ENCODE data around the gene PGS1.

The PGS1 gene

GRCh38 chr17:78395155-78395554, 16.7 kb downstream of the PGS1 start:
- no peaks in the 10 kb centered on the region for H3K27me3 ChIP-seq (ENCODE audit: control insufficient read depth, insufficient read depth, low read length)
- H3K9ac ChIP-seq (ENCODE audit: low read length) = no peak overlapping the region
- no peaks in the 10 kb centered on the region for H3K4me1 ChIP-seq (ENCODE audit: control insufficient read depth, low read depth, low read length)
- peaks cover 40% of the 10 kb centered on the region for H3K36me3 ChIP-seq (ENCODE audit: control insufficient read depth, low read depth, low read length)
- H3K27ac ChIP-seq (ENCODE audit: low read length) = no peak overlapping the region
- no peak overlapping the region for H3K4me3 ChIP-seq (ENCODE audit: low read length)
- H3K9me3 ChIP-seq (ENCODE audit: control insufficient read depth, low read depth, low read length) = no peaks in the 10 kb centered on the region

GRCh38 chr17:78396441-78397337, 18.2 kb downstream of the PGS1 start:
- no peak overlapping the region for H3K27ac ChIP-seq (ENCODE audit: low read length)
- peaks cover 55% of the 10 kb centered on the region for H3K36me3 ChIP-seq (ENCODE audit: control insufficient read depth, low read depth, low read length)
- H3K4me1 ChIP-seq (ENCODE audit: control insufficient read depth, low read depth, low read length) = no peaks in the 10 kb centered on the region
- no peaks in the 10 kb centered on the region for H3K9me3 ChIP-seq (ENCODE audit: control insufficient read depth, low read depth, low read length)
- H3K27me3 ChIP-seq (ENCODE audit: control insufficient read depth, insufficient read depth, low read length) = no peaks in the 10 kb centered on the region
- H3K9ac ChIP-seq (ENCODE audit: low read length) = no peak overlapping the region
- H3K4me3 ChIP-seq (ENCODE audit: low read length) = no peak overlapping the region

- Histone ChIP-seq H3K4me1 (ENCODE audit: control insufficient read depth, low read depth, low read length) (no peaks in the 10 kb centered on the region), H3K4me3 (ENCODE audit: low read length) (no peak overlapping the region), H3K27ac (ENCODE audit: low read length) (no peak overlapping the region), H3K9ac (ENCODE audit: low read length) (no peak overlapping the region), H3K27me3 (ENCODE audit: control insufficient read depth, insufficient read depth, low read length) (no peaks in the 10 kb centered on the region), H3K9me3 (ENCODE audit: control insufficient read depth, low read depth, low read length) (no peaks in the 10 kb centered on the region), H3K36me3 (ENCODE audit: control insufficient read depth, low read depth, low read length) (peaks cover 57% of the 10 kb centered on the region)
Observed at GRCh38 chr17:78397681-78398101, 19.2 kb downstream of the PGS1 start.

- Histone ChIP-seq H3K4me1 (ENCODE audit: control insufficient read depth, low read depth, low read length) (no peaks in the 10 kb centered on the region), H3K9ac (ENCODE audit: low read length) (no peak overlapping the region), H3K4me3 (ENCODE audit: low read length) (no peak overlapping the region), H3K36me3 (ENCODE audit: control insufficient read depth, low read depth, low read length) (peaks cover 62% of the 10 kb centered on the region), H3K27ac (ENCODE audit: low read length) (no peak overlapping the region), H3K27me3 (ENCODE audit: control insufficient read depth, insufficient read depth, low read length) (no peaks in the 10 kb centered on the region), H3K9me3 (ENCODE audit: control insufficient read depth, low read depth, low read length) (no peaks in the 10 kb centered on the region)
Observed at GRCh38 chr17:78398390-78398789, 19.9 kb downstream of the PGS1 start.

- H3K4me3 ChIP-seq (ENCODE audit: low read length) = no peak overlapping the region
- no peaks in the 10 kb centered on the region for H3K4me1 ChIP-seq (ENCODE audit: control insufficient read depth, low read depth, low read length)
- H3K9ac ChIP-seq (ENCODE audit: low read length) = no peak overlapping the region
- H3K27me3 ChIP-seq (ENCODE audit: control insufficient read depth, insufficient read depth, low read length) = no peaks in the 10 kb centered on the region
- H3K27ac ChIP-seq (ENCODE audit: low read length) = no peak overlapping the region
- peaks cover 66% of the 10 kb centered on the region for H3K36me3 ChIP-seq (ENCODE audit: control insufficient read depth, low read depth, low read length)
- H3K9me3 ChIP-seq (ENCODE audit: control insufficient read depth, low read depth, low read length) = no peaks in the 10 kb centered on the region
Observed at GRCh38 chr17:78399028-78399692, 20.7 kb downstream of the PGS1 start.

GRCh38 chr17:78399693-78400144, 21.3 kb downstream of the PGS1 start:
- no peaks in the 10 kb centered on the region for H3K4me1 ChIP-seq (ENCODE audit: control insufficient read depth, low read depth, low read length)
- H3K9ac ChIP-seq (ENCODE audit: low read length) = no peak overlapping the region
- peaks cover 66% of the 10 kb centered on the region for H3K36me3 ChIP-seq (ENCODE audit: control insufficient read depth, low read depth, low read length)
- H3K27ac ChIP-seq (ENCODE audit: low read length) = no peak overlapping the region
- H3K27me3 ChIP-seq (ENCODE audit: control insufficient read depth, insufficient read depth, low read length) = no peaks in the 10 kb centered on the region
- H3K4me3 ChIP-seq (ENCODE audit: low read length) = no peak overlapping the region
- no peaks in the 10 kb centered on the region for H3K9me3 ChIP-seq (ENCODE audit: control insufficient read depth, low read depth, low read length)

- Histone ChIP-seq H3K27me3 (ENCODE audit: control insufficient read depth, insufficient read depth, low read length) (no peaks in the 10 kb centered on the region), H3K4me3 (ENCODE audit: low read length) (no peak overlapping the region), H3K4me1 (ENCODE audit: control insufficient read depth, low read depth, low read length) (no peaks in the 10 kb centered on the region), H3K27ac (ENCODE audit: low read length) (no peak overlapping the region), H3K36me3 (ENCODE audit: control insufficient read depth, low read depth, low read length) (peaks cover 70% of the 10 kb centered on the region), H3K9ac (ENCODE audit: low read length) (no peak overlapping the region), H3K9me3 (ENCODE audit: control insufficient read depth, low read depth, low read length) (no peaks in the 10 kb centered on the region)
Observed at GRCh38 chr17:78400581-78401240, 22.3 kb downstream of the PGS1 start.

GRCh38 chr17:78401246-78401645, 22.8 kb downstream of the PGS1 start:
- Histone ChIP-seq H3K4me3 (ENCODE audit: low read length) (no peak overlapping the region), H3K9ac (ENCODE audit: low read length) (no peak overlapping the region), H3K9me3 (ENCODE audit: control insufficient read depth, low read depth, low read length) (no peaks in the 10 kb centered on the region), H3K36me3 (ENCODE audit: control insufficient read depth, low read depth, low read length) (peaks cover 68% of the 10 kb centered on the region), H3K27ac (ENCODE audit: low read length) (no peak overlapping the region), H3K27me3 (ENCODE audit: control insufficient read depth, insufficient read depth, low read length) (no peaks in the 10 kb centered on the region), H3K4me1 (ENCODE audit: control insufficient read depth, low read depth, low read length) (no peaks in the 10 kb centered on the region)

- no peaks in the 10 kb centered on the region for H3K27me3 ChIP-seq (ENCODE audit: control insufficient read depth, insufficient read depth, low read length)
- no peak overlapping the region for H3K4me3 ChIP-seq (ENCODE audit: low read length)
- no peak overlapping the region for H3K27ac ChIP-seq (ENCODE audit: low read length)
- H3K9ac ChIP-seq (ENCODE audit: low read length) = no peak overlapping the region
- H3K4me1 ChIP-seq (ENCODE audit: control insufficient read depth, low read depth, low read length) = no peaks in the 10 kb centered on the region
- peaks cover 65% of the 10 kb centered on the region for H3K36me3 ChIP-seq (ENCODE audit: control insufficient read depth, low read depth, low read length)
- H3K9me3 ChIP-seq (ENCODE audit: control insufficient read depth, low read depth, low read length) = no peaks in the 10 kb centered on the region
Observed at GRCh38 chr17:78401891-78402290, 23.4 kb downstream of the PGS1 start.

GRCh38 chr17:78403822-78404221, 25.4 kb downstream of the PGS1 start:
- Histone ChIP-seq H3K27me3 (ENCODE audit: control insufficient read depth, insufficient read depth, low read length) (no peaks in the 10 kb centered on the region), H3K4me1 (ENCODE audit: control insufficient read depth, low read depth, low read length) (no peaks in the 10 kb centered on the region), H3K9me3 (ENCODE audit: control insufficient read depth, low read depth, low read length) (no peaks in the 10 kb centered on the region), H3K4me3 (ENCODE audit: low read length) (no peak overlapping the region), H3K27ac (ENCODE audit: low read length) (no peak overlapping the region), H3K9ac (ENCODE audit: low read length) (no peak overlapping the region), H3K36me3 (ENCODE audit: control insufficient read depth, low read depth, low read length) (peaks cover 52% of the 10 kb centered on the region)

- Histone ChIP-seq H3K36me3 (ENCODE audit: control insufficient read depth, low read depth, low read length) (peaks cover 26% of the 10 kb centered on the region), H3K9ac (ENCODE audit: low read length) (no peak overlapping the region), H3K27me3 (ENCODE audit: control insufficient read depth, insufficient read depth, low read length) (no peaks in the 10 kb centered on the region), H3K9me3 (ENCODE audit: control insufficient read depth, low read depth, low read length) (no peaks in the 10 kb centered on the region), H3K4me1 (ENCODE audit: control insufficient read depth, low read depth, low read length) (no peaks in the 10 kb centered on the region), H3K27ac (ENCODE audit: low read length) (no peak overlapping the region), H3K4me3 (ENCODE audit: low read length) (no peak overlapping the region)
Observed at GRCh38 chr17:78406396-78406795, 27.9 kb downstream of the PGS1 start.
